Small intestine (tissue), 7 donors: ENCODE data around the gene KNG1. TPM values are rescaled to one million over a fixed set of nuclear protein-coding genes. Genes with fewer than 3 reads are reported as not detected.

Source experiments
- DNase-seq, 2 donors: peaks; one replicate each; pipeline versions ENCODE4 v3.0.0 to v3.0.0-alpha.2; 2013
- FAIRE-seq: peaks from 2 replicates; lab custom pipeline; 2012; peaks lifted over from hg19 to GRCh38; lab: Jason Lieb, UNC
- H3K27ac ChIP-seq, 3 donors: one replicate each; pipeline ENCODE4 v1.5.1; 2013; ENCODE audit warnings: low read length in 2 of 3, mild to moderate bottlenecking in 2 of 3, control low read depth in 1 of 3, inconsistent platforms in 1 of 3, low read depth in 1 of 3, moderate library complexity in 1 of 3
- H3K27me3 ChIP-seq, 3 donors: one replicate each; pipeline ENCODE4 v1.6.1; 2013; ENCODE audit warnings: low read length in 3 of 3, inconsistent platforms in 1 of 3; ENCODE audit not compliant: control insufficient read depth in 3 of 3, insufficient read depth in 3 of 3
- H3K36me3 ChIP-seq, 3 donors: one replicate each; pipeline ENCODE4 v1.6.1; 2013; ENCODE audit warnings: low read length in 3 of 3, inconsistent platforms in 1 of 3, low read depth in 1 of 3, mild to moderate bottlenecking in 1 of 3, moderate library complexity in 1 of 3; ENCODE audit not compliant: control insufficient read depth in 3 of 3, insufficient read depth in 2 of 3
- H3K4me1 ChIP-seq, 3 donors: one replicate each; pipeline ENCODE4 v1.6.1; 2013; ENCODE audit warnings: low read length in 2 of 3, inconsistent platforms in 1 of 3, low read depth in 1 of 3, mild to moderate bottlenecking in 1 of 3, moderate library complexity in 1 of 3; ENCODE audit not compliant: control insufficient read depth in 3 of 3, insufficient read depth in 2 of 3
- H3K4me3 ChIP-seq, 3 donors: one replicate each; pipeline ENCODE4 v1.5.1; 2013; ENCODE audit warnings: low read length in 3 of 3, control low read depth in 1 of 3, inconsistent platforms in 1 of 3, low read depth in 1 of 3, mild to moderate bottlenecking in 1 of 3, moderate library complexity in 1 of 3
- H3K9me3 ChIP-seq, 2 donors: one replicate each; pipeline ENCODE4 v1.6.1; 2013; ENCODE audit warnings: low read depth in 1 of 2, low read length in 1 of 2; ENCODE audit not compliant: control insufficient read depth in 2 of 2, insufficient read depth in 1 of 2
- WGBS, 3 donors: extraction: QIAGEN DNeasy Blood & Tissue Kit; methylation state at CpG; one replicate each; pipeline ENCODE4 v1.1.7; 2013; 5-methylcytosine and 5-hydroxymethylcytosine counted together
- polyA plus RNA-seq, 4 donors: library from polyadenylated mRNA; stranded (reverse) in 3 of 4; unstranded in 1 of 4; fragments of 200-250 nt in 3 of 4; fragments of 120-200 nt in 1 of 4; gene quantifications; one replicate each; pipeline versions ENCODE4 v1.2.1 to v1.2.3, GENCODE V29; 2013
- donor health status: healthy with polysubstance abuse.
- donor health status: control.
- donor health status: control.
- donor health status: Bipolar disorder and iron deficiency.
- donor health status: healthy.

Gene KNG1
- polyA plus RNA-seq, 4 donors = 14.8 TPM; not detected in 3

DNA sequence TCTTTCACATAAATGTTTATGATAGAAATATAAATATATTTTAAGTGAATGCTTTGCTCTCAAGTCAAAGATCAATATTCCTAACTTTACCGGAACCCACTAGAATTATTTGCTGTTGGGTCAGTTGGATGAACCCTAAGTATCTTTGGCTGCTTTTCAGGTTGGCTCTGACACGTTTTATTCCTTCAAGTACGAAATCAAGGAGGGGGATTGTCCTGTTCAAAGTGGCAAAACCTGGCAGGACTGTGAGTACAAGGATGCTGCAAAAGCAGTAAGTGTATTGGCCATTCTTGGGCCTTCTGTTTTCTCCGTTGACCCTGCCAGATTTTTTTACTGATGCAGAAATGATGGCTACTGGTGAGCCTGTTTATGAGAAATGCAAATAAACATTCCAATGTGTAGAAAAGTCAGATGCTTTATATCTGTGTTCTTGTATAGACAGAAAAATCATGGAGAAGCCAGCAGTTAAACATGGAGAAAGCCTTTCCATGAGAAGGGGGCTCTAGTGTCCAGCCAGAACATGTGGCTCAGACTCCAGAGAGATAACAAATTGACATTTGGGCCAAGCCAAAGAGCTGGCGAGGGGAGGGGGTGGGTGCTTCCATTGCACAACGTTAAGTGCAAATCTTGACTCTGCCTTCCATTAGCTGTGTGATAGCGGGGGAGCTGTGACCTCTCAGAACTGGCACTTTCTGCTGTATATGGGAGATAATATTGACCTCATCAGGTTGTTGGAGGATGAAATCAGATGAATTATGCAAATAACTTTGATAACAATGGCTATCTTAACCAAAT lies 3.0 kb downstream of the KNG1 start:
- Histone ChIP-seq H3K4me3 (no peak overlapping the region), H3K36me3 (no peaks in the 10 kb centered on the region), H3K27me3 (no peaks in the 10 kb centered on the region), H3K27ac (no peak overlapping the region), H3K9me3 (peaks cover 0 to 1% of the 10 kb centered on the region in 2 donors), H3K4me1 (no peaks in the 10 kb centered on the region)
- FAIRE-seq (no peak), DNase-seq (no peak)
- WGBS, 3 donors = 55 to 64% (median 56%) methylated on average over 7 of the region's 7 CpGs

DNA sequence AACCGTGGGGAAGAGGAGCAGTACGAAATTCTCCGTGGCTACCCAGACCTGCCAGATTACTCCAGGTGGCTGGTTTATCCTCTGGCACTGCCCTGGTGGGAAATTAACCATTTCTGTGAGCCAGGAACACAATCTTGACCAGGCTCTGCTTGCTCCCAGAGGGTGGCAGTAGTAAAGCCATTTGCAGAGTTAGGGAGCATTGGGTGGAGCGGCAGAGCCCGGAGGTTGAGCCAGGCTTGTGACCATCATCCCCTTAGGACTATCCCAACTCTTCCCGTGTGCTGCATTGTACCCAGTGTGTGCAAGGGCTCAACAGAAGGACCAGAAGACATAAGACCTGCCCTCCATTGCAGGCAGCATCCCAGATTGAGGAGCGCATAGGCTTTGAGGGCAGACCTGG lies 5.3 kb downstream of the KNG1 start:
- no peak overlapping the region for H3K27ac ChIP-seq
- no peak for FAIRE-seq
- 26 to 45% (median 36%) methylated on average over 7 of the region's 7 CpGs for WGBS, 3 donors

DNA sequence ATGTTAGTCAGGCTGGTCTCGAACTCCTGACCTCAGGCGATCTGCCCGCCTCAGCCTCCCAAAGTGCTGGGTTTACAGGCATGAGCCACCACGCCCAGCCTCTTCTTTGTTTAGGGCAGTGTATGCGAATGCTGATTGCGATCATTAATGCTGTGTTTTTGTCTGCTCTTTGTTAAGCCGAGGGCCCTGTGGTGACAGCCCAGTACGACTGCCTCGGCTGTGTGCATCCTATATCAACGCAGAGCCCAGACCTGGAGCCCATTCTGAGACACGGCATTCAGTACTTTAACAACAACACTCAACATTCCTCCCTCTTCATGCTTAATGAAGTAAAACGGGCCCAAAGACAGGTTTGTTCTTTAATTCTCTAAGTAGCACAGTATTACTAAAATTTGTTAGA lies 7.8 kb downstream of the KNG1 start:
- H3K9me3 ChIP-seq = peaks cover 0 to 1% of the 10 kb centered on the region in 2 donors
- FAIRE-seq (no peak), DNase-seq (no peak)
- 89 to 94% (median 89%) methylated on average over 12 of the region's 12 CpGs for WGBS, 3 donors
- no peaks in the 10 kb centered on the region for H3K4me1 ChIP-seq
- no peaks in the 10 kb centered on the region for H3K27me3 ChIP-seq
- no peak overlapping the region for H3K4me3 ChIP-seq
- H3K27ac ChIP-seq = no peak overlapping the region
- no peaks in the 10 kb centered on the region for H3K36me3 ChIP-seq

More for the DNA sequence above, 5.3 kb downstream of the KNG1 start:
- Histone ChIP-seq H3K27me3 (no peaks in the 10 kb centered on the region), H3K36me3 (no peaks in the 10 kb centered on the region), H3K4me3 (no peak overlapping the region), H3K4me1 (no peaks in the 10 kb centered on the region), H3K9me3 (peaks cover 0 to 1% of the 10 kb centered on the region in 2 donors)
- peak; percentile 40 to 60 for DNase-seq

DNA sequence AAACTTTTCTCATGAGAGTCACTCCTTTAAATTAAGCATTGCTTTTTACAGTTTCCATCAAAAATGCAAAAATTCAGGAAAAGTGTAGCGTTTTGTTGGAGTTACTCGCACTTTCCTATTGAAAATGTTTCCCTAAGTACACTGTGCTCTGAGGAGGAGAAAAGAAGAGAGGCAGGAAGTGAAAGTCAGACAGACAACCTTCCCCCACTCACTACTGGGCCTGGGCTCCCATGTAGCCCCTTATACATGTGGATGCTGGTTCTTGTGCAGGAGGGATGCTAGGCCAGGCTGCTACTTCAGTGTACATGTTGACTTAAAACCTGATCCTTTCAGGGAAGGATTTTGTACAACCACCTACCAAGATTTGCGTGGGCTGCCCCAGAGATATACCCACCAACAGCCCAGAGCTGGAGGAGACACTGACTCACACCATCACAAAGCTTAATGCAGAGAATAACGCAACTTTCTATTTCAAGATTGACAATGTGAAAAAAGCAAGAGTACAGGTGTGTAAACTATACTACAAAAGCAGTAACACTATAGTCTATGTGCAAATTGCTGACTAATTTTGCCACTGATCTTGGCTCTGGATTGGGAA lies 15.1 kb downstream of the KNG1 start:
- H3K36me3 ChIP-seq = no peaks in the 10 kb centered on the region
- H3K4me1 ChIP-seq = no peaks in the 10 kb centered on the region
- WGBS, 3 donors = 86 to 95% (median 91%) methylated on average over 4 of the region's 4 CpGs
- H3K9me3 ChIP-seq = no peaks in the 10 kb centered on the region
- no peaks in the 10 kb centered on the region for H3K27me3 ChIP-seq
- no peak overlapping the region for H3K4me3 ChIP-seq
- no peak for FAIRE-seq
- no peak overlapping the region for H3K27ac ChIP-seq
- no peak for DNase-seq

DNA sequence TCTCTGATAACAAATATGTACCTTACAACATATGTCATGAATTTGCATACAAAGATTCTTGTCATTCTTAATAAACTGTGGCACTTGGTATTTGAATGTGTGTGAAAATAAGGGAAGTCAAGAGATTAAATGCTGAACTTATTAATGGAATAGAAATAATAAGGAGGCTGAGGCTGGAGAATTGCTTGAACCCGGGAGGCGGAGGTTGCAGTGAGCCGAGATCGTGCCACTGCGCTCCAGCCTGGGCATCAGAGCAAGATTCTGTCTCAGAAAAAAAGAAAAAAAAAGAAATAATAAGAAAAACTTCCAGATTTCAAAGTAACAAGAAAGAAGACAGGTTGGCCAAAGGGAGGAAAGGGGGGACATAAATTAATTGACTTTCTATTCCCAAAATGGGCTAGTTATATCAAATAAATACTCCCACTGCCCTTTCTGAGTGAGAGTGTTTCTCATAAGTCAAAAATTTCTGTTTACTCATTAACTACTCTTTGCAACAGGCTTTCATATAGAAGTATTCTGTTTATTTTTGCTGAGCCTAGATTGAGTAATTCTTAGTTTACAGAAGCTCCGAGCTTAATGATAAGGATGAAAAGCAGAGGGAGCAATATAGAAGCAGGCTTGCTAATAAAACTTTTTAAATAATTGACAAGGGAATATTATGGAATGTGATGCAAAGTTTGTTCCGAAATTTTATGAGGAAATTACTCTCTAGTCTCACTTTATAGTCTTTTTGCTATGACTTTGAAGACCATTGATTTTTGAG lies 25.6 kb downstream of the KNG1 start:
- Histone ChIP-seq H3K9me3 (no peaks in the 10 kb centered on the region), H3K27me3 (no peaks in the 10 kb centered on the region), H3K27ac (peak overlapping the region in 1 of 3 donors; percentile 84), H3K4me1 (peaks cover 0 to 37% (median 8%) of the 10 kb centered on the region in 3 donors), H3K4me3 (no peak overlapping the region), H3K36me3 (no peaks in the 10 kb centered on the region)
- 54 to 60% (median 57%) methylated on average over 7 of the region's 7 CpGs for WGBS, 3 donors
- DNase-seq (peak; percentile 57 to 64), FAIRE-seq (no peak)

DNA sequence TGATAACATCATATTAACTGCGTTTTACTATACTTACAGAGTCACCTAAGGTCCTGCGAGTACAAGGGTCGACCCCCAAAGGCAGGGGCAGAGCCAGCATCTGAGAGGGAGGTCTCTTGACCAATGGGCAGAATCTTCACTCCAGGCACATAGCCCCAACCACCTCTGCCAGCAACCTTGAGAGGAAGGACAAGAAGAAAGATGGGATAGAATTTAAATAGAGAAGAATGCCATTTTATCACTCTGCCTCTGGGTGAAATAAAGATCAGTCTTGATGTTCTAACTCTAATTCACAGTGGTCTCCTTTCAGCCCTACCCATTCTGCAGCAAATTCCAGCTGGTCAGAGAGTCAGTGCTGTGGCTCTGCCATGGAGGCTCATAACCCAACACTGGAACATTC lies 26.5 kb downstream of the KNG1 start:
- no peaks in the 10 kb centered on the region for H3K36me3 ChIP-seq
- 18 to 59% (median 34%) methylated on average over 3 of the region's 3 CpGs for WGBS, 3 donors
- H3K4me1 ChIP-seq = peaks cover 0 to 37% (median 8%) of the 10 kb centered on the region in 3 donors
- no peak overlapping the region for H3K4me3 ChIP-seq
- FAIRE-seq (no peak), DNase-seq (peak in 1 of 2 donors; percentile 56)
- peak overlapping the region; percentile 76 to 84 (median 76) for H3K27ac ChIP-seq
- H3K27me3 ChIP-seq = no peaks in the 10 kb centered on the region
- H3K9me3 ChIP-seq = no peaks in the 10 kb centered on the region

DNA sequence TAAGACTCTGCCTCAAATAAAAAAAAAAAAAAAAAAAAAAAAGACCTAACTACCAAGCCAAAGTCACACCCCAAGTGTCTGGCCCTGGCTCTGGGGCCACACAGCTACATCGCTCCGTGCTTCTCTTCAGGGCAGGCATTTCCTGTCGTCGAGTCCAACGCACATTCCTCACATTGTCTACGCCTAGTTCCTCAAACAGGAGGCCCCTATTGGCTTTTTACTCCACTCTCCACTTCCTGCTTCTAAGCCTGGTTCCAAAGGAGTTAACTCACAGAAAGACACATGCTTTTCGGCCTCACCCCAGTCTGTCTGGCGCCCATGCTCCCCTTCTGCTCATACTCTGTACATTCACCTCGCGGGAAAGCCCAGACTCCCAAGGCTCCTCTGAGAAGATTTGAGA lies 28.8 kb downstream of the KNG1 start:
- Histone ChIP-seq H3K4me1 (peaks cover 0 to 37% (median 8%) of the 10 kb centered on the region in 3 donors), H3K9me3 (no peaks in the 10 kb centered on the region), H3K27ac (peak overlapping the region; percentile 84 to 91 (median 84)), H3K4me3 (no peak overlapping the region), H3K36me3 (no peaks in the 10 kb centered on the region), H3K27me3 (no peaks in the 10 kb centered on the region)
- 10 to 15% (median 13%) methylated on average over 9 to 10 of the region's 10 CpGs for WGBS, 3 donors
- peak; percentile 89 to 97 for DNase-seq
- no peak for FAIRE-seq

DNA sequence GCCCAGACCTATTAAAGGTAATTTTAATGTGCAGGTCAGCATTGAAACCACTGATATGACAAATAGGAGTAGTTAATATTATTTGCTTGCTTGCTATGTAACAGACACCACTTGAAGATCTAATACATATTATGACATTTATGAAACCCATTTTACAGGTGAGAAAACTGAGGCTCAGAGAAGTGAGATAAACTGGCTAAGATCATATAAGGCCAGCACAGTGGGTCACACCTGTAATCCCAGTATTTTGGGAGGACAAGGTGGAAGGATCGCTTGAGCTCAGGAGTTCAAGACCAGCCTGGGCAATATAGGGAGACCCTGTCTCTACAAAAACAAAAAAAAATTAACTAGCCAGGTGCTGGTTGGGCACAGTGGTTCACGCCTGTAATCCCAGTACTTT lies 33.2 kb downstream of the KNG1 start:
- DNase-seq (no peak), FAIRE-seq (no peak)
- peaks cover 2 to 17% (median 3%) of the 10 kb centered on the region in 3 donors for H3K4me1 ChIP-seq
- H3K4me3 ChIP-seq = no peak overlapping the region
- H3K27me3 ChIP-seq = no peaks in the 10 kb centered on the region
- H3K9me3 ChIP-seq = no peaks in the 10 kb centered on the region
- H3K27ac ChIP-seq = no peak overlapping the region
- no peaks in the 10 kb centered on the region for H3K36me3 ChIP-seq
- WGBS, 3 donors = 94 to 97% (median 96%) methylated on average over 2 of the region's 2 CpGs
